SKM-1 (cell line): ENCODE data around the gene TXNL4A.

Source experiments
- DNase-seq: peaks from one replicate; lab custom pipeline; 2025; ENCODE audit not compliant: unreplicated experiment; lab: John Stamatoyannopoulos, UW

Gene TXNL4A

DNA sequence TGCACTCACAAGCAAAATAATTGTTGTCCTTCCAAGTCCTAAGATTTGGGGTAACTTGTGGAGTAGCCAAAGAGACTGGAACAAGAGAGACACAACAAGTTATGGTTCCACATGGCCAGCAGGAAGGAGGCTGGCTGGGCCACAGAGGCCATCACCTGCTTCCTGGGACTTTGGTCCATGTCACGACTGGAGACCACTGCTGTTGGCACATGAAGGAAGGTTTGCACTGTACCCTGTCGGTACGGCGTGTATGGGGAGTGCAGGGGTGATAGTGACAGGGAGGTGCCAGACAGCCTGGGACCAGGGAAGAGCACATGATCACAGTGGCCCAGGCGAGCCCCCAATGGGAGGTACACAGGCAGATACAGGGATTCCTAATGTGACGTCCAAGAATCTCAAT, 52.4 kb downstream of the TXNL4A start:
- DNase-seq, result no peak

- no peak for DNase-seq
Measured at GRCh38 chr18:79935499-79935898, 52.9 kb downstream of the TXNL4A start.

GRCh38 chr18:79935098-79935480, 53.3 kb downstream of the TXNL4A start:
- DNase-seq, result no peak

DNA sequence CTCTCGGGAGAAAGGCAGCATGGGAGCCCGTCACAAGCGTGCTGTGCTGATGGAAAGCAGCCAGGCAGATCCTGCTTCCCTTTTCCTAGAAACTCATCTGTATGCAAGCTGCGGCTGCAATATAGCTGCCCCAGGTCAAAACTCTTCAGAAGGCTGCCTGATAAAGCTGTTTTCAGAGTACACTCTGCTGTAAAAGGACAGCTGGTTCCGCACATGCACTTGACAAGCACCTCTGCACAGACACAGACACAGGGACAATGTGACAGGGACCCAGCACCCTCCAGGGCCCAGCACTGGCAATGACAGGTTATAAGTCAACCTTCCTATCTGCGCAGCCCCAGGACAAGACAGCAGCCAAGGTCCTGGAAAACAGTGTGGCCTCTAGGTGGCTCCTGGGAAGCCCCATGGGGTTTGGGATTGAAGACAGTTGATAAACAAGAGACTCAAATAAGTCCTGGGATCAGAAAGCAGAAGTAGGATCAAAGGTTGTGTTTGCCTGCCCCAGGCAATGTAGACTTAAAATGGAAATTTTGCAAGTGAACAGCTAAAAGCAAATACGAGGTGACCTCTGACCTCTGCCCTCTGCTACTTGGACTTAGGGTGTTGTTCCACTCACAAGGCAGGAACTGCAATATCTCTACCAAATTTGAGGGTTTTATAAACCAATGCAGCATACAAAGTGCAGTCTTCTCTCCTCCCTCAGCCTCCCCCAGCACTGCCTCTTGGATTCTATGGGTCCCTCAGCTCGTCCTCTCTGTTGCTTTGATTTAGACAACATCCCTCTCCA, 53.9 kb downstream of the TXNL4A start:
- no peak for DNase-seq

- no peak for DNase-seq
Measured at GRCh38 chr18:79933765-79934164, 54.6 kb downstream of the TXNL4A start.

GRCh38 chr18:79932907-79933306, 55.5 kb downstream of the TXNL4A start:
- DNase-seq, result no peak

DNA sequence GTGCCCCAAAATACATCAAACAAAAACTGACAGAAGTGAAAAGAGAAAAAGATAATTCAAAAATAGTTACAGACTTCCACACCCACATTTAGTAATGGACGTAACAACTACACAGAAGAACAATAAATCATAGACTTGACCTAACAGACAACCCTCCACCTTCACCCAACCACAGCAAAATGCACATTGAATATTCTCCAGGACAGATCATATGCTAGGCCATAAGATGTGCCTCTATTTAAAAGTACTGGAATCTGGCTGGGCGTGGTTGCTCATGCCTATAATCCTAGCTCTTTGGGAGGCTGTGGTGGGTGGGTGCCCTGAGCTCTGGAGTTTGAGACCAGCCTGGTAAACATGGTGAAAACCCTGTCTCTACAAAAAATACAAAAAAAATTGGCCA, 56.9 kb downstream of the TXNL4A start:
- DNase-seq, result no peak

- DNase-seq, result no peak
Measured at GRCh38 chr18:79930020-79930642, 58.2 kb downstream of the TXNL4A start.

DNA sequence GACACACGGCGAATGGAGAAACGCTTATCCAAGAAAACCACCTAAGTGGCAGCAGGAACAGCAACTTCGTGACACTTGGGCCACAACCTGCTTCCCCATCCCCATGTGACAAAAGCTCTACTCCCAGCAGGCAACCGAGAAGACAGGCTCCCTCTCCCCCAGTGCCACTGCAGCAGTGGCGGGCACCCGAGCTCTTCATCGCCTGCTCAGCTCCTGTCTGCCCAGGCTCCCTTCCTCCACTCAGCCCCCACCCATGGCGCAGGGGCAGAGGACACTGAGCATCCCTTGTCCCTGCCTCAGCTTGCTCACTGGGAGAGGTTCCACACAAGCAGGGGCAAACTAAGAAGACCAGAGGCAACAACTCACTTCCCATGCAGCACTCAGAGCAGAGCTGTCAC, 59.8 kb downstream of the TXNL4A start:
- DNase-seq, result no peak

GRCh38 chr18:79927607-79928562, 60.5 kb downstream of the TXNL4A start:
- no peak for DNase-seq

DNA sequence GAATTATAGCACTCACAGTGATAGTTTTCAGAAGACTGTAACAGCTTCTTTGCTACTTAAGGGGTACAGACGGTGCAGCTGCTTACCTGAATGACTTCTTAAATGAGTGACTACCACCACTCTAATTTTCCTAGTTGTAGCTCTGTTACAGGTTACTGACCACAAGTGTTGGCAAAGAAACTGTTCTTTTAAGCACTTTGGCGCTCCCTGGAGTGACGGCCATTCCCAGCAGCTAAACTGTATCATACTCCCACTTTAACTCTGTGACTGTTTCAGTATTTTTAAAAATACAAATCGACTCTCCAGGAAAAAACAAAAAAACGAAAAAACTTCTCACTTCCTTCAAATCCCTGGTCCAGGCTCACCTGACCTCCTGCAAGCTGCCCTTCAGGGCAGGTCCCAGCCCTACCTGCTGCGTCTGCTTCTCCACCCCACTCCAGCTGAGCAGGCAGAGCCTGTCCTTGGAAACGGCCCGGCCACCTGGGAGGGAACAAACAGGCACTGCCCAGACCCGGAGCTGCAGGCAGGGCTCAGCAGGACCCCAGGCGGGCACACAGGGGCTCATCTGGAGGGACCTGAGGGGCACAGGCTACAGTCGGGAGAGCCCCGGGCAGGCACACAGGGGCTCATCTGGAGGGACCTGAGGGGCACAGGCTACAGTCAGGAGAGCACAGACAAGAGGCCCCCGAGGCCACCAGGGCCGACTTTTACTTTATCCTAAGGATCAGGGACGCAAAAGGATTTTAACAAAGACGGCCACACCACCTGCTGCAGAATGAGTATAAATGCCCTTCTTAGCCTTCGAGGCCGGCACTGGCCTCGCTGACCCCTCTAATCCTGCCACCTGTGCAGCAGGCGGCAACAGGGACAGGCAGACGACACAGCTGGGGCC, 61.4 kb downstream of the TXNL4A start:
- no peak for DNase-seq

- no peak for DNase-seq
Measured at GRCh38 chr18:79926306-79926705, 62.1 kb downstream of the TXNL4A start.

- no peak for DNase-seq
Measured at GRCh38 chr18:79924814-79925731, 63.3 kb downstream of the TXNL4A start.

DNA sequence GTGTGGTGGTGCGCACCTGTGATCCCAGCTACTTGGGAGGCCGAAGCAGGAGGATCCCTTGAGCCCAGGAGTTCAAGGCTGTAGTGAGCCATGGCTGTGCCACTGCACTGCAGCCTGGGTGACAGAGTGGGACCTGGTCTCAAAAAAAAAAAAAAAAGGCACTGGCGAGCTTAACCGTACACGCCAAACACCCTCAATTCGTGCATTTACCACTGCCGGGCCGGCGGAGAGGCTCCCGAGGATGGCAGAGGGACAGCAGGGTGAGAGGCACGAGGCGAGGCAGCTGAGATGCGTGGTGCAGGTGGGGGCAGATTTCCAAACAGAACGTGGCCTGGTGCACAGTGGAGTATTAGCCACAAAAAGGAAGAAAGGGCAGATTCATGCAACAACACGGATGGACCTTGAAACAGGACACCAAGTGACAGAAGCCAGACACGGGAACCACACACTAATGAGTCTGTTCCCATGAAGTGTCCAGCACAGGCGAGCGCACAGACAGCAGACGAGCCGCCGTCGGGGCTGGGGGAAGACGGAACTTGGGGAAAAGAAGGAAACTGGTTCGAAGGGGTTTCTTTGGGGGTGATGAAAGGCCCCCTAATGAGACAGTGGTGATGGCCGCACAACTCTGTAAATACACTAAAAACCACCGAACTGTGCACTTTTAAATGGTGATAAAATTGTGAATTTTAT, 64.3 kb downstream of the TXNL4A start:
- DNase-seq, result no peak

- DNase-seq, result no peak
Measured at GRCh38 chr18:79922971-79923411, 65.4 kb downstream of the TXNL4A start.

GRCh38 chr18:79921984-79922965, 66.1 kb downstream of the TXNL4A start:
- DNase-seq, result no peak
